A549 (cell line): Measurements from ENCODE around the gene TIGD6. TPM values are rescaled to one million over a fixed set of nuclear protein-coding genes. Genes with fewer than 3 reads are reported as not detected.

Experiments
- ATAC-seq, 2 experiments: fragments of 200-7000 bp in 1 of 2; fragments of >200 bp in 1 of 2; cut with Nextera tagmentation in 1 of 2; cut with Tn5 transposase in 1 of 2; 3 replicates each; pipeline versions ENCODE4 v1.8.0 to v1.9.1; 2018 to 2020; ENCODE audit warnings: mild to moderate bottlenecking in 1 of 2, moderate library complexity in 1 of 2
- CTCF ChIA-PET: fragments of 300-600 bp; sonication (Branson Sonifier 250); formaldehyde crosslinking; extraction: SDS; loops from one replicate; lab custom pipeline; 2021; ENCODE audit warnings: antibody characterized with exemption, inconsistent platforms; lab: Yijun Ruan, JAX
- POLR2A ChIA-PET: fragments of 350-600 bp; formaldehyde crosslinking; extraction: SDS; loops from one replicate; lab custom pipeline; 2021; ENCODE audit warnings: antibody characterized with exemption, inconsistent platforms; lab: Yijun Ruan, JAX
- DNase-seq, 2 experiments: peaks; one replicate each; pipeline versions ENCODE4 v3.0.0 to v3.0.0-alpha.2; 2011 to 2016; ENCODE audit warnings: low read depth in 1 of 2, low spot score in 1 of 2
- FAIRE-seq: peaks from 2 replicates; lab custom pipeline; 2011; peaks lifted over from hg19 to GRCh38; lab: Jason Lieb, UNC
- H3K27ac ChIP-seq, 2 experiments: fragments of >200 bp; sonication (Bioruptor Twin); formaldehyde crosslinking; 3 replicates each; pipeline ENCODE4 v1.5.1; 2016 to 2017
- H3K4me1 ChIP-seq: fragments of >200 bp; sonication (Bioruptor Twin); formaldehyde crosslinking; 3 replicates; pipeline ENCODE4 v1.6.1; 2016
- H3K4me2 ChIP-seq: fragments of >200 bp; sonication (Bioruptor Twin); formaldehyde crosslinking; 3 replicates; pipeline ENCODE4 v1.6.1; 2016
- H3K4me3 ChIP-seq: fragments of >200 bp; sonication (Bioruptor Twin); formaldehyde crosslinking; 3 replicates; pipeline ENCODE4 v1.5.1; 2016
- H3K9me3 ChIP-seq: fragments of >200 bp; sonication (Bioruptor Twin); formaldehyde crosslinking; 3 replicates; pipeline ENCODE4 v1.6.1; 2016
- CBX2 ChIP-seq: fragments of 200-600 bp; sonication (generic); IDR thresholded peaks from 2 replicates; pipeline ENCODE4 v1.6.1; 2016; ENCODE audit warnings: low read depth, mild to moderate bottlenecking, borderline replicate concordance
- EHF ChIP-seq: fragments of 250-450 bp; sonication (Bioruptor Pico); IDR thresholded peaks from 2 replicates; pipeline ENCODE4 v1.5.0; 2020; ENCODE audit warnings: mild to moderate bottlenecking
- FOSB ChIP-seq: fragments of 250-450 bp; sonication (Bioruptor Pico); IDR thresholded peaks from 2 replicates; pipeline ENCODE4 v1.5.0; 2020; ENCODE audit warnings: mild to moderate bottlenecking, moderate library complexity
- FOXS1 ChIP-seq: fragments of 250-450 bp; sonication (Bioruptor Pico); IDR thresholded peaks from 2 replicates; pipeline ENCODE4 v1.5.0; 2020; ENCODE audit warnings: mild to moderate bottlenecking, moderate library complexity
- HDAC2 ChIP-seq: fragments of 200-600 bp; sonication (generic); IDR thresholded peaks from 2 replicates; pipeline ENCODE4 v1.6.1; 2016
- HEYL ChIP-seq: fragments of 250-450 bp; sonication (Bioruptor Pico); IDR thresholded peaks from 2 replicates; pipeline ENCODE4 v1.8.0; 2021; ENCODE audit warnings: mild to moderate bottlenecking, moderate library complexity
- HOXB13 ChIP-seq: fragments of 250-450 bp; sonication (Bioruptor Pico); IDR thresholded peaks from 2 replicates; pipeline ENCODE4 v1.5.0; 2020; ENCODE audit warnings: low read depth, mild to moderate bottlenecking, moderate library complexity
- HOXB5 ChIP-seq: fragments of 250-450 bp; sonication (Bioruptor Pico); IDR thresholded peaks from 2 replicates; pipeline ENCODE4 v1.5.0; 2020; ENCODE audit warnings: mild to moderate bottlenecking, moderate library complexity
- MAFK ChIP-seq: fragments of 450-650 bp; IDR thresholded peaks from 2 replicates; pipeline ENCODE4 v1.6.1; 2014; ENCODE audit not compliant: partially characterized antibody
- MAX ChIP-seq: IDR thresholded peaks from 2 replicates; pipeline ENCODE4 v1.6.1; 2012
- NFE2L2 ChIP-seq: fragments of 150-350 bp; conservative IDR thresholded peaks from 2 replicates; pipeline ENCODE4 v1.6.1; 2014; ENCODE audit warnings: low read length
- NR3C1 ChIP-seq: fragments of >200 bp; sonication (Bioruptor Twin); formaldehyde crosslinking; IDR thresholded peaks from 3 replicates; pipeline ENCODE4 v1.6.1; 2017
- POLR2A ChIP-seq: IDR thresholded peaks from 2 replicates; pipeline ENCODE4 v1.6.1; 2012; ENCODE audit warnings: mild to moderate bottlenecking, low read length
- RAD21 ChIP-seq, 2 experiments: fragments of >200 bp in 1 of 2; sonication (Bioruptor Twin) in 1 of 2; formaldehyde crosslinking in 1 of 2; IDR thresholded peaks in 1 of 2; conservative IDR thresholded peaks in 1 of 2; 2 replicates in 1 of 2; 3 replicates in 1 of 2; pipeline ENCODE4 v1.6.1; 2012 to 2018; ENCODE audit warnings: inconsistent platforms in 1 of 2
- SREBF2 ChIP-seq: fragments of 450-650 bp; IDR thresholded peaks from 2 replicates; pipeline ENCODE4 v1.6.1; 2014; ENCODE audit warnings: mild to moderate bottlenecking, moderate library complexity
- TFCP2L1 ChIP-seq: fragments of 250-450 bp; sonication (Bioruptor Pico); IDR thresholded peaks from 2 replicates; pipeline ENCODE4 v1.5.0; 2021; ENCODE audit warnings: mild to moderate bottlenecking
- TP53 ChIP-seq: fragments of 250-450 bp; sonication (Bioruptor Pico); IDR thresholded peaks from 2 replicates; pipeline ENCODE4 v1.5.0; 2021; ENCODE audit warnings: mild to moderate bottlenecking, moderate library complexity
- USF2 ChIP-seq: fragments of 450-650 bp; IDR thresholded peaks from 2 replicates; pipeline ENCODE4 v1.6.1; 2014; ENCODE audit warnings: antibody characterized with exemption
- ZC3H11A ChIP-seq: fragments of 450-650 bp; IDR thresholded peaks from 2 replicates; pipeline ENCODE4 v1.6.1; 2014; ENCODE audit warnings: antibody characterized with exemption, mild to moderate bottlenecking
- ZSCAN20 ChIP-seq: fragments of 250-450 bp; sonication (Bioruptor Pico); IDR thresholded peaks from 2 replicates; pipeline ENCODE4 v1.8.0; 2022; ENCODE audit warnings: mild to moderate bottlenecking, moderate library complexity
- WGBS: methylation state at CpG from one replicate; pipeline ENCODE4 v1.1.6; 2017; ENCODE audit errors: missing lambda C conversion rate; 5-methylcytosine and 5-hydroxymethylcytosine counted together
- polyA plus RNA-seq, 4 experiments: library from polyadenylated mRNA; depleted of rRNA in 3 of 4; stranded (reverse); fragments of >200 nt; fragmentation: RNase III in 1 of 4; extraction: RNeasy Plus Mini Kit Qiagen cat#74134 plus additional on column Dnase treatment in 1 of 4; gene quantifications; 2 replicates in 3 of 4; 3 replicates in 1 of 4; pipeline ENCODE4 v1.2.3, GENCODE V29; 2011 to 2017
- TF ChIP-seq, protein P1 (sequence below): fragments of 250-450 bp; sonication (Bioruptor Pico); IDR thresholded peaks from 2 replicates; pipeline ENCODE4 v1.5.0; 2020; ENCODE audit warnings: low read depth, mild to moderate bottlenecking, moderate library complexity
- TF ChIP-seq, protein P2 (sequence below): fragments of 150-350 bp; IDR thresholded peaks from 2 replicates; pipeline ENCODE4 v1.6.1; 2014; ENCODE audit warnings: low read depth, mild to moderate bottlenecking, low read length

TIGD6 gene
- polyA plus RNA-seq, 2 of the 4 experiments (the other 2 are of a cell fraction): 4.3 to 7.3 TPM

GRCh38 chr5:149999359-149999758 is 1.1 kb downstream of the TIGD6 start:
- Histone ChIP-seq H3K4me1 (peaks cover 20% of the 10 kb centered on the region), H3K4me2 (peak overlapping the region; percentile 98), H3K9me3 (no peaks in the 10 kb centered on the region), H3K4me3 (peak overlapping the region; percentile 96), H3K27ac (peak overlapping the region; percentile 97; a peak in 4 of 6 replicates)
- POLR2A ChIA-PET: interaction anchor here (0.5 to 1.2 kb wide), 2 partner anchors 39 to 330 kb away, joined by 3 to 4 read pairs; partner anchors contain the start of gene SLC26A2
- WGBS: 85% methylated on average over 3 of the region's 3 CpGs
- DNase-seq: no peak
- no peak for FAIRE-seq
- no peak for ATAC-seq
- no peak for TF ChIP-seq MAFK
- no peak for TF ChIP-seq TFCP2L1
- no peak for TF ChIP-seq FOXS1 (CRISPR knock-in tag)
- TF ChIP-seq, protein P1, sequence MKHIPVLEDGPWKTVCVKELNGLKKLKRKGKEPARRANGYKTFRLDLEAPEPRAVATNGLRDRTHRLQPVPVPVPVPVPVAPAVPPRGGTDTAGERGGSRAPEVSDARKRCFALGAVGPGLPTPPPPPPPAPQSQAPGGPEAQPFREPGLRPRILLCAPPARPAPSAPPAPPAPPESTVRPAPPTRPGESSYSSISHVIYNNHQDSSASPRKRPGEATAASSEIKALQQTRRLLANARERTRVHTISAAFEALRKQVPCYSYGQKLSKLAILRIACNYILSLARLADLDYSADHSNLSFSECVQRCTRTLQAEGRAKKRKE (CRISPR knock-in tag): no peak
- TF ChIP-seq RAD21 (conservative IDR thresholded peaks at IDR 0.05 in 1 of 2, IDR thresholded peaks at IDR 0.05 in 1 of 2): no peak
- TF ChIP-seq HOXB5 (CRISPR knock-in tag): no peak
- no peak for TF ChIP-seq NR3C1
- TF ChIP-seq, protein P2, sequence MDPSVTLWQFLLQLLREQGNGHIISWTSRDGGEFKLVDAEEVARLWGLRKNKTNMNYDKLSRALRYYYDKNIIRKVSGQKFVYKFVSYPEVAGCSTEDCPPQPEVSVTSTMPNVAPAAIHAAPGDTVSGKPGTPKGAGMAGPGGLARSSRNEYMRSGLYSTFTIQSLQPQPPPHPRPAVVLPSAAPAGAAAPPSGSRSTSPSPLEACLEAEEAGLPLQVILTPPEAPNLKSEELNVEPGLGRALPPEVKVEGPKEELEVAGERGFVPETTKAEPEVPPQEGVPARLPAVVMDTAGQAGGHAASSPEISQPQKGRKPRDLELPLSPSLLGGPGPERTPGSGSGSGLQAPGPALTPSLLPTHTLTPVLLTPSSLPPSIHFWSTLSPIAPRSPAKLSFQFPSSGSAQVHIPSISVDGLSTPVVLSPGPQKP: no peak
- no peak for TF ChIP-seq SREBF2
- no peak for TF ChIP-seq TP53 (CRISPR knock-in tag)
- TF ChIP-seq CBX2: no peak
- no peak for TF ChIP-seq USF2
- TF ChIP-seq ZC3H11A: no peak
- TF ChIP-seq HEYL: no peak
- no peak for TF ChIP-seq MAX
- no peak for TF ChIP-seq ZSCAN20 (CRISPR knock-in tag)
- CTCF ChIA-PET: interaction anchor here (1.1 to 5.7 kb wide), 6 partner anchors 9 to 219 kb away, joined by 3 to 51 read pairs (median 4); partner anchors contain the start of gene SLC26A2

DNA sequence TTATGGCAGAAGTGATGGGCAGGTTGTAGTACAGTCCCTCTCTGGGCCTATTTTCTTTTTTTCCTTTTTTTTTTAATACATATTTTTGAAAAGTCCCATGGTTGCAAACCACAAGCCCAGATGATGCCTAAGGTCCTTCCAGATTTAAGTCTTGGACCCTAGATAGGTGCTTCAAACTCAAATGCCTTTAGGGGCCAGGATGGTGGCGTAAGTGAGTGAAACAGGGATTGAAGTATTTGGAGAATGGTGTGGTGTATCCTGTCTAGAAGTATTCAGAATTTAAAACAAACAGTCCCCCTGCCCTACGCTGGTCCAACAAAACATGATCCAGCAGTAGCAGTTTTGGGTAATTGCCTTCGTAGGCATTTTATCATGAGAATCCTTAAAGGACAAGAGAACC is 2.2 kb downstream of the TIGD6 start:
- Histone ChIP-seq H3K27ac (no peak overlapping the region), H3K4me3 (no peak overlapping the region), H3K4me1 (peaks cover 20% of the 10 kb centered on the region), H3K9me3 (no peaks in the 10 kb centered on the region), H3K4me2 (no peak overlapping the region)
- POLR2A ChIA-PET: no interaction called here
- ATAC-seq: no peak
- FAIRE-seq: no peak
- TF ChIP-seq FOSB (no peak), POLR2A (no peak), HDAC2 (no peak), NFE2L2 (no peak), EHF (CRISPR knock-in tag) (no peak), RAD21 (conservative IDR thresholded peaks at IDR 0.05 in 1 of 2, IDR thresholded peaks at IDR 0.05 in 1 of 2) (no peak), TFCP2L1 (no peak), NR3C1 (no peak), HOXB13 (CRISPR knock-in tag) (no peak)
- TF ChIP-seq, protein P1 (CRISPR knock-in tag): no peak
- CTCF ChIA-PET: interaction anchor here (0.6 to 8.8 kb wide), 4 partner anchors 47 to 220 kb away, joined by 3 to 507 read pairs (median 28); no protein-coding TSS in a partner anchor
- no peak for DNase-seq
- 93% methylated on average over 3 of the region's 3 CpGs for WGBS
